HepG2 (cell line): Measurements from ENCODE around the gene GGTA1. TPM values are rescaled to one million over a fixed set of nuclear protein-coding genes. Genes with fewer than 3 reads are reported as not detected.

ENCODE experiments used
- ATM ChIP-seq: fragments of 450-650 bp; IDR thresholded peaks from 2 replicates; pipeline ENCODE4 v1.7.1; 2017; ENCODE audit warnings: mild to moderate bottlenecking, borderline replicate concordance
- RARG ChIP-seq: sonication (generic); formaldehyde crosslinking; IDR thresholded peaks from 2 replicates; pipeline ENCODE4 v1.4.0; 2020; ENCODE audit warnings: low read depth, mild to moderate bottlenecking, missing genetic modification reagents
- ZNF460 ChIP-seq: sonication (generic); formaldehyde crosslinking; IDR thresholded peaks from 2 replicates; pipeline ENCODE4 v1.5.1; 2020; ENCODE audit warnings: missing genetic modification reagents, mild to moderate bottlenecking, borderline replicate concordance
- polyA plus RNA-seq, 8 experiments: library from polyadenylated mRNA; depleted of rRNA in 3 of 8; stranded (reverse) in 7 of 8; unstranded in 1 of 8; fragments of >200 nt; fragmentation: Illumina TruSeq in 4 of 8; extraction: Trizol in 4 of 8; gene quantifications; 2 replicates each; pipeline versions ENCODE4 v1.2.1 to v1.2.3, GENCODE V29; 2011 to 2016; ENCODE audit warnings: low read depth in 4 of 8, missing spikeins in 1 of 8, mixed read lengths in 1 of 8; ENCODE audit not compliant: insufficient read depth in 1 of 8
- total RNA-seq, 5 experiments: library from RNA; depleted of rRNA; stranded (reverse); fragments of >200 nt; fragmentation: Illumina TruSeq; extraction: Trizol; gene quantifications; 2 replicates each; pipeline ENCODE4 v1.2.3, GENCODE V29; 2016; ENCODE audit warnings: low read depth in 1 of 5
- TF ChIP-seq, protein P1 (sequence below): sonication (generic); formaldehyde crosslinking; conservative IDR thresholded peaks from 2 replicates; pipeline ENCODE4 v1.4.0; 2020; ENCODE audit warnings: missing genetic modification reagents
- TF ChIP-seq, protein P2 (sequence below): sonication (generic); formaldehyde crosslinking; IDR thresholded peaks from 2 replicates; pipeline ENCODE4 v1.5.1; 2020; ENCODE audit warnings: mild to moderate bottlenecking, missing genetic modification reagents, borderline replicate concordance
- TF ChIP-seq, protein P3 (sequence below): sonication (generic); formaldehyde crosslinking; IDR thresholded peaks from 2 replicates; pipeline ENCODE4 v1.5.1; 2020; ENCODE audit warnings: mild to moderate bottlenecking, missing genetic modification reagents

The GGTA1 gene
- total and polyA plus RNA-seq, 2 of the 13 experiments (the other 11 are each of a cell fraction or from before 2014, with no cell fraction given) = not detected

- TF ChIP-seq ATM (no peak), ZNF460 (no peak), RARG (CRISPR knock-in tag) (no peak)
- TF ChIP-seq, protein P1, sequence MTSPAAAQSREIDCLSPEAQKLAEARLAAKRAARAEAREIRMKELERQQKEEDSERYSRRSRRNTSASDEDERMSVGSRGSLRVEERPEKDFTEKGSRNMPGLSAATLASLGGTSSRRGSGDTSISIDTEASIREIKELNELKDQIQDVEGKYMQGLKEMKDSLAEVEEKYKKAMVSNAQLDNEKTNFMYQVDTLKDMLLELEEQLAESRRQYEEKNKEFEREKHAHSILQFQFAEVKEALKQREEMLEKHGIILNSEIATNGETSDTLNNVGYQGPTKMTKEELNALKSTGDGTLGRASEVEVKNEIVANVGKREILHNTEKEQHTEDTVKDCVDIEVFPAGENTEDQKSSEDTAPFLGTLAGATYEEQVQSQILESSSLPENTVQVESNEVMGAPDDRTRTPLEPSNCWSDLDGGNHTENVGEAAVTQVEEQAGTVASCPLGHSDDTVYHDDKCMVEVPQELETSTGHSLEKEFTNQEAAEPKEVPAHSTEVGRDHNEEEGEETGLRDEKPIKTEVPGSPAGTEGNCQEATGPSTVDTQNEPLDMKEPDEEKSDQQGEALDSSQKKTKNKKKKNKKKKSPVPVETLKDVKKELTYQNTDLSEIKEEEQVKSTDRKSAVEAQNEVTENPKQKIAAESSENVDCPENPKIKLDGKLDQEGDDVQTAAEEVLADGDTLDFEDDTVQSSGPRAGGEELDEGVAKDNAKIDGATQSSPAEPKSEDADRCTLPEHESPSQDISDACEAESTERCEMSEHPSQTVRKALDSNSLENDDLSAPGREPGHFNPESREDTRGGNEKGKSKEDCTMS (CRISPR knock-in tag) = no peak
- TF ChIP-seq, protein P2, sequence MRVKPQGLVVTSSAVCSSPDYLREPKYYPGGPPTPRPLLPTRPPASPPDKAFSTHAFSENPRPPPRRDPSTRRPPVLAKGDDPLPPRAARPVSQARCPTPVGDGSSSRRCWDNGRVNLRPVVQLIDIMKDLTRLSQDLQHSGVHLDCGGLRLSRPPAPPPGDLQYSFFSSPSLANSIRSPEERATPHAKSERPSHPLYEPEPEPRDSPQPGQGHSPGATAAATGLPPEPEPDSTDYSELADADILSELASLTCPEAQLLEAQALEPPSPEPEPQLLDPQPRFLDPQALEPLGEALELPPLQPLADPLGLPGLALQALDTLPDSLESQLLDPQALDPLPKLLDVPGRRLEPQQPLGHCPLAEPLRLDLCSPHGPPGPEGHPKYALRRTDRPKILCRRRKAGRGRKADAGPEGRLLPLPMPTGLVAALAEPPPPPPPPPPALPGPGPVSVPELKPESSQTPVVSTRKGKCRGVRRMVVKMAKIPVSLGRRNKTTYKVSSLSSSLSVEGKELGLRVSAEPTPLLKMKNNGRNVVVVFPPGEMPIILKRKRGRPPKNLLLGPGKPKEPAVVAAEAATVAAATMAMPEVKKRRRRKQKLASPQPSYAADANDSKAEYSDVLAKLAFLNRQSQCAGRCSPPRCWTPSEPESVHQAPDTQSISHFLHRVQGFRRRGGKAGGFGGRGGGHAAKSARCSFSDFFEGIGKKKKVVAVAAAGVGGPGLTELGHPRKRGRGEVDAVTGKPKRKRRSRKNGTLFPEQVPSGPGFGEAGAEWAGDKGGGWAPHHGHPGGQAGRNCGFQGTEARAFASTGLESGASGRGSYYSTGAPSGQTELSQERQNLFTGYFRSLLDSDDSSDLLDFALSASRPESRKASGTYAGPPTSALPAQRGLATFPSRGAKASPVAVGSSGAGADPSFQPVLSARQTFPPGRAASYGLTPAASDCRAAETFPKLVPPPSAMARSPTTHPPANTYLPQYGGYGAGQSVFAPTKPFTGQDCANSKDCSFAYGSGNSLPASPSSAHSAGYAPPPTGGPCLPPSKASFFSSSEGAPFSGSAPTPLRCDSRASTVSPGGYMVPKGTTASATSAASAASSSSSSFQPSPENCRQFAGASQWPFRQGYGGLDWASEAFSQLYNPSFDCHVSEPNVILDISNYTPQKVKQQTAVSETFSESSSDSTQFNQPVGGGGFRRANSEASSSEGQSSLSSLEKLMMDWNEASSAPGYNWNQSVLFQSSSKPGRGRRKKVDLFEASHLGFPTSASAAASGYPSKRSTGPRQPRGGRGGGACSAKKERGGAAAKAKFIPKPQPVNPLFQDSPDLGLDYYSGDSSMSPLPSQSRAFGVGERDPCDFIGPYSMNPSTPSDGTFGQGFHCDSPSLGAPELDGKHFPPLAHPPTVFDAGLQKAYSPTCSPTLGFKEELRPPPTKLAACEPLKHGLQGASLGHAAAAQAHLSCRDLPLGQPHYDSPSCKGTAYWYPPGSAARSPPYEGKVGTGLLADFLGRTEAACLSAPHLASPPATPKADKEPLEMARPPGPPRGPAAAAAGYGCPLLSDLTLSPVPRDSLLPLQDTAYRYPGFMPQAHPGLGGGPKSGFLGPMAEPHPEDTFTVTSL (CRISPR knock-in tag) = no peak
- TF ChIP-seq, protein P3, sequence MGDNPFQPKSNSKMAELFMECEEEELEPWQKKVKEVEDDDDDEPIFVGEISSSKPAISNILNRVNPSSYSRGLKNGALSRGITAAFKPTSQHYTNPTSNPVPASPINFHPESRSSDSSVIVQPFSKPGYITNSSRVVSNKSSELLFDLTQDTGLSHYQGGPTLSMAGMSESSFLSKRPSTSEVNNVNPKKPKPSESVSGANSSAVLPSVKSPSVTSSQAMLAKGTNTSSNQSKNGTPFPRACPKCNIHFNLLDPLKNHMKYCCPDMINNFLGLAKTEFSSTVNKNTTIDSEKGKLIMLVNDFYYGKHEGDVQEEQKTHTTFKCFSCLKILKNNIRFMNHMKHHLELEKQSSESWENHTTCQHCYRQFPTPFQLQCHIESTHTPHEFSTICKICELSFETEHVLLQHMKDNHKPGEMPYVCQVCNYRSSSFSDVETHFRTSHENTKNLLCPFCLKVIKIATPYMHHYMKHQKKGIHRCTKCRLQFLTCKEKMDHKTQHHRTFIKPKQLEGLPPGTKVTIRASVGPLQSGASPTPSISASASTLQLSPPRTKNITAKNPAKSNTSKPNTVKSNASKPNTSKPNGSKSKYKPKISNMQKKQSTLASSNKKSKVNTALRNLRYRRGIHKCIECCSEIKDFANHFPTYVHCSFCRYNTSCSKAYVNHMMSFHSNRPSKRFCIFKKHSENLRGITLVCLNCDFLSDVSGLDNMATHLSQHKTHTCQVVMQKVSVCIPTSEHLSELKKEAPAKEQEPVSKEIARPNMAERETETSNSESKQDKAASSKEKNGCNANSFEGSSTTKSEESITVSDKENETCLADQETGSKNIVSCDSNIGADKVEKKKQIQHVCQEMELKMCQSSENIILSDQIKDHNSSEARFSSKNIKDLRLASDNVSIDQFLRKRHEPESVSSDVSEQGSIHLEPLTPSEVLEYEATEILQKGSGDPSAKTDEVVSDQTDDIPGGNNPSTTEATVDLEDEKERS (CRISPR knock-in tag) = no peak
Measured at GRCh38 chr9:121476156-121476555, 23.5 kb downstream of the GGTA1 start (continued).
